SH-SY5Y (cell line): ENCODE results near the gene TRIM8.

Experiments
- GATA2 ChIP-seq: IDR thresholded peaks from 2 replicates; pipeline ENCODE4 v1.6.1; 2011; ENCODE audit warnings: mild to moderate bottlenecking, low read depth, low read length
- GATA3 ChIP-seq: IDR thresholded peaks from 2 replicates; pipeline ENCODE4 v1.6.1; 2011; ENCODE audit warnings: low read depth, mild to moderate bottlenecking, low read length, moderate library complexity

DNA sequence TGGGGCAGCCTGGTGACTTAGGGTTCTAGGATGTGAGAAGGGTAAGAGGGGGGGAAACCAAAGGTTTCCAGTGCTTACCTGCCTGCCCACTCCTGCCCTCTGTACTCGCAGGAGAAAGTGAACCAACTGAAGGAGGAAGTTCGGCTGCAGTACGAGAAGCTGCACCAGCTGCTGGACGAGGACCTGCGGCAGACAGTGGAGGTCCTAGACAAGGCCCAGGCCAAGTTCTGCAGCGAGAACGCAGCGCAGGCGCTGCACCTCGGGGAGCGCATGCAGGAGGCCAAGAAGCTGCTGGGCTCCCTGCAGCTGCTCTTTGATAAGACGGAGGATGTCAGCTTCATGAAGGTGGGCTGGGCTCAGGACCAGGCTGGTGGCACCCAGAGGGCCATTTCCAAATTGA lies 10.7 kb downstream of the TRIM8 start:
- TF ChIP-seq GATA2 (no peak), GATA3 (no peak)
